Fibroblast of lung (primary cell): ENCODE results near the gene EDARADD.

Experiments
- CTCF ChIP-seq, 2 donors: IDR thresholded peaks in 1 of 2; conservative IDR thresholded peaks in 1 of 2; 1 replicate in 1 of 2; 2 replicates in 1 of 2; pipeline ENCODE4 v1.5.1; 2011 to 2012; ENCODE audit warnings: low read length in 2 of 2, control low read depth in 1 of 2, inconsistent platforms in 1 of 2, low read depth in 1 of 2, mild to moderate bottlenecking in 1 of 2
- EZH2 ChIP-seq: IDR thresholded peaks from 2 replicates; pipeline ENCODE4 v1.5.1; 2012; ENCODE audit warnings: low read length, control low read depth, mild to moderate bottlenecking; ENCODE audit errors: missing control alignments

GRCh38 chr1:236465231-236465958 is 71.3 kb downstream of the EDARADD start:
- TF ChIP-seq EZH2 (no peak), CTCF (conservative IDR thresholded peaks at IDR 0.05 in 1 of 2, IDR thresholded peaks at IDR 0.05 in 1 of 2; ENCODE audit: low read depth in 1 of 2, low read length in 2 of 2) (no peak)
